ENCODE results near the gene CNKSR2. TPM values are rescaled to one million over a fixed set of nuclear protein-coding genes. Genes with fewer than 3 reads are reported as not detected.

Gene CNKSR2
- total RNA-seq, 4 donors from 2014 or later = 1.1 to 3.6 (median 2.2) TPM

GRCh38 chrX:21487832-21488231 is 113.6 kb downstream of the CNKSR2 start:
- H3K4me3 ChIP-seq (ENCODE audit: low read depth, poor library complexity, severe bottlenecking) = no peak overlapping the region
- no peak for TF ChIP-seq POLR2A (IDR thresholded peaks at IDR 0.05)
- TF ChIP-seq CTCF (IDR thresholded peaks at IDR 0.05) = no peak
- intact Hi-C loops (cut with DNase I; ENCODE audit: low total_unique reads) = no loop called here
- DNase-seq (ENCODE audit: low spot score in 2 of 2) = no peak
- 52 to 54% methylated on average over 1 of the region's 1 CpG for WGBS, 2 donors

GRCh38 chrX:21490341-21490740 is 116.1 kb downstream of the CNKSR2 start:
- H3K4me3 ChIP-seq (ENCODE audit: low read depth, poor library complexity, severe bottlenecking) = no peak overlapping the region
- intact Hi-C loops (cut with DNase I; ENCODE audit: low total_unique reads) = no loop called here
- no peak for DNase-seq (ENCODE audit: low spot score in 2 of 2)
- TF ChIP-seq CTCF (IDR thresholded peaks at IDR 0.05) = no peak
- no peak for TF ChIP-seq POLR2A (IDR thresholded peaks at IDR 0.05)
- WGBS, 2 donors = 50 to 79% methylated on average over 4 of the region's 4 CpGs

- intact Hi-C loops (cut with DNase I; ENCODE audit: low total_unique reads) = no loop called here
- no peak for DNase-seq (ENCODE audit: low spot score in 2 of 2)
- H3K4me3 ChIP-seq (ENCODE audit: low read depth, poor library complexity, severe bottlenecking) = no peak overlapping the region
- TF ChIP-seq POLR2A (IDR thresholded peaks at IDR 0.05) (no peak), CTCF (IDR thresholded peaks at IDR 0.05) (no peak)
- 56 to 74% methylated on average over 1 of the region's 1 CpG for WGBS, 2 donors
Observed at GRCh38 chrX:21493226-21493830, 119.1 kb downstream of the CNKSR2 start.

- no peak for DNase-seq (ENCODE audit: low spot score in 2 of 2)
- TF ChIP-seq CTCF (IDR thresholded peaks at IDR 0.05) (no peak), POLR2A (IDR thresholded peaks at IDR 0.05) (no peak)
- no peak overlapping the region for H3K4me3 ChIP-seq (ENCODE audit: low read depth, poor library complexity, severe bottlenecking)
- intact Hi-C loops (cut with DNase I; ENCODE audit: low total_unique reads) = no loop called here
- 75 to 94% methylated on average over 3 of the region's 3 CpGs for WGBS, 2 donors
Observed at GRCh38 chrX:21503593-21503992, 129.4 kb downstream of the CNKSR2 start.

- intact Hi-C loops (cut with DNase I; ENCODE audit: low total_unique reads) = no loop called here
- TF ChIP-seq POLR2A (IDR thresholded peaks at IDR 0.05) (no peak), CTCF (IDR thresholded peaks at IDR 0.05) (no peak)
- H3K4me3 ChIP-seq (ENCODE audit: low read depth, poor library complexity, severe bottlenecking) = no peak overlapping the region
- DNase-seq (ENCODE audit: low spot score in 2 of 2) = no peak
Observed at GRCh38 chrX:21509912-21510311, 135.7 kb downstream of the CNKSR2 start.

- TF ChIP-seq POLR2A (IDR thresholded peaks at IDR 0.05) (no peak), CTCF (IDR thresholded peaks at IDR 0.05) (no peak)
- no peak for DNase-seq (ENCODE audit: low spot score in 2 of 2)
- 44 to 88% methylated on average over 1 of the region's 1 CpG for WGBS, 2 donors
- H3K4me3 ChIP-seq (ENCODE audit: low read depth, poor library complexity, severe bottlenecking) = no peak overlapping the region
- intact Hi-C loops (cut with DNase I; ENCODE audit: low total_unique reads) = no loop called here
Observed at GRCh38 chrX:21524008-21524407, 149.8 kb downstream of the CNKSR2 start.

Measured in lower leg skin (tissue), 4 donors.